Neural progenitor cell (in vitro differentiated cells): ENCODE results near the gene ABCE1. TPM values are rescaled to one million over a fixed set of nuclear protein-coding genes. Genes with fewer than 3 reads are reported as not detected.

Experiments
- DNase-seq: peaks from one replicate; pipeline ENCODE4 v3.0.0-alpha.2; 2016; ENCODE audit warnings: low spot score
- H2AFZ ChIP-seq: fragments of 200-600 bp; sonication (generic); replicated peaks from 2 replicates; pipeline ENCODE4 v1.6.1; 2016; ENCODE audit warnings: antibody characterized with exemption
- H3F3A ChIP-seq: fragments of 200-600 bp; sonication (generic); 2 replicates; pipeline ENCODE4 v1.6.1; 2016; ENCODE audit warnings: antibody characterized with exemption, low read depth
- H3K27ac ChIP-seq: fragments of 200-600 bp; sonication (generic); 2 replicates; pipeline ENCODE4 v1.5.1; 2016; ENCODE audit warnings: mild to moderate bottlenecking
- H3K27me3 ChIP-seq: fragments of 200-600 bp; sonication (generic); 2 replicates; pipeline ENCODE4 v1.6.1; 2016; ENCODE audit warnings: mild to moderate bottlenecking, moderate library complexity
- H3K36me3 ChIP-seq: fragments of 200-600 bp; sonication (generic); 2 replicates; pipeline ENCODE4 v1.5.1; 2016
- H3K4me1 ChIP-seq: fragments of 200-600 bp; sonication (generic); 2 replicates; pipeline ENCODE4 v1.6.1; 2016; ENCODE audit warnings: mixed run types
- H3K4me2 ChIP-seq: fragments of 200-600 bp; sonication (generic); 2 replicates; pipeline ENCODE4 v1.6.1; 2016
- H3K4me3 ChIP-seq: fragments of 200-600 bp; sonication (generic); 2 replicates; pipeline ENCODE4 v1.5.1; 2016
- H3K79me2 ChIP-seq: fragments of 200-600 bp; sonication (generic); 2 replicates; pipeline ENCODE4 v1.6.1; 2016; ENCODE audit warnings: low read depth
- H3K9ac ChIP-seq: fragments of 200-600 bp; sonication (generic); 2 replicates; pipeline ENCODE4 v1.6.1; 2016
- H3K9me3 ChIP-seq: fragments of 200-600 bp; sonication (generic); 2 replicates; pipeline ENCODE4 v1.5.1; 2016; ENCODE audit warnings: low read depth
- H4K20me1 ChIP-seq: fragments of 200-600 bp; sonication (generic); 2 replicates; pipeline ENCODE4 v1.6.1; 2016; ENCODE audit warnings: low read depth
- H3K27ac Mint-ChIP-seq: 3 replicates; pipeline ENCODE4 v1.8.0; 2021; ENCODE audit warnings: mixed read lengths
- H3K27me3 Mint-ChIP-seq: 2 replicates; pipeline ENCODE4 v1.8.0; 2022; ENCODE audit warnings: low read depth, mild to moderate bottlenecking, inconsistent platforms, moderate library complexity, mixed read lengths; ENCODE audit not compliant: insufficient read depth
- H3K36me3 Mint-ChIP-seq: 3 replicates; pipeline ENCODE4 v1.8.0; 2021; ENCODE audit warnings: mixed read lengths
- H3K4me1 Mint-ChIP-seq: 3 replicates; pipeline ENCODE4 v1.8.0; 2021; ENCODE audit warnings: mixed read lengths
- H3K4me3 Mint-ChIP-seq: 3 replicates; pipeline ENCODE4 v1.8.0; 2021; ENCODE audit warnings: mild to moderate bottlenecking, moderate library complexity, mixed read lengths
- H3K9me3 Mint-ChIP-seq: 3 replicates; pipeline ENCODE4 v1.8.0; 2020; ENCODE audit warnings: mixed read lengths
- EZH2 ChIP-seq: fragments of 200-600 bp; sonication (generic); IDR thresholded peaks from 2 replicates; pipeline ENCODE4 v1.6.1; 2017; ENCODE audit warnings: antibody characterized with exemption, mild to moderate bottlenecking, moderate library complexity
- EZH2phosphoT487 ChIP-seq: fragments of 200-600 bp; sonication (generic); IDR thresholded peaks from 2 replicates; pipeline ENCODE4 v1.6.1; 2017; ENCODE audit warnings: antibody characterized with exemption
- total RNA-seq: library from RNA; depleted of rRNA; stranded (reverse); fragments of >200 nt; gene quantifications from 2 replicates; pipeline ENCODE4 v1.2.3, GENCODE V29; 2015; ENCODE audit warnings: low replicate concordance
- TF ChIP-seq, protein P1 (sequence below): fragments of 200-600 bp; sonication (generic); IDR thresholded peaks from 2 replicates; pipeline ENCODE4 v1.5.1; 2017; ENCODE audit warnings: antibody characterized with exemption, mild to moderate bottlenecking

ABCE1 gene
- total RNA-seq, 1 donor from 2014 or later, result 148 TPM

DNA sequence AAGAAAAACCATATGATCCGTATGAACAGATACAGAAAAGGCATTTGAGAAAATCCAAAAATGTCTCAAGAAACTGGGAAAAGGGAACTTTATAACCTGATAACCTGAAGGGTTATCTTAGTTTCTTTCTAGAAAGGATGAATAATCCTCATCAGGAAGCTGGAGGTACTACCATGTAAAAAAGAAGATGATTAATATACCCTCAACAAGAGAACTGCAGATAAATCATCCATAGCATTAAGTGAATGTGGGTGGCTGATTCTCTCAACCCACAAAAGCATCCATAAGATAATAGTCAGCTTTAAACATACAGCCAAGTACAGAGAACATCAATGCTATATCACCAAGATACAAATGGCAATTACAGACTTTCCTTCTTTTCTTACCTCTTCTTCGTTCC lies 26.6 kb upstream of the ABCE1 start:
- Mint-ChIP-seq H3K9me3 (peaks cover 5% of the 10 kb centered on the region), H3K4me3 (no peak overlapping the region), H3K27me3 (peaks cover 4% of the 10 kb centered on the region), H3K36me3 (peaks cover 23% of the 10 kb centered on the region), H3K4me1 (peaks cover 10% of the 10 kb centered on the region), H3K27ac (no peak overlapping the region)
- DNase-seq, result no peak
- Histone ChIP-seq H3K4me2 (no peak overlapping the region), H4K20me1 (peaks cover 3% of the 10 kb centered on the region), H3K27ac (no peak overlapping the region), H3K79me2 (peaks cover 14% of the 10 kb centered on the region), H2AFZ (no peak overlapping the region), H3K4me1 (peaks cover 5% of the 10 kb centered on the region), H3K36me3 (no peaks in the 10 kb centered on the region), H3K9me3 (no peaks in the 10 kb centered on the region), H3K27me3 (no peaks in the 10 kb centered on the region), H3K4me3 (no peak overlapping the region), H3K9ac (no peak overlapping the region), H3F3A (peaks cover 4% of the 10 kb centered on the region)
- no peak for TF ChIP-seq EZH2phosphoT487
- TF ChIP-seq, protein P1, sequence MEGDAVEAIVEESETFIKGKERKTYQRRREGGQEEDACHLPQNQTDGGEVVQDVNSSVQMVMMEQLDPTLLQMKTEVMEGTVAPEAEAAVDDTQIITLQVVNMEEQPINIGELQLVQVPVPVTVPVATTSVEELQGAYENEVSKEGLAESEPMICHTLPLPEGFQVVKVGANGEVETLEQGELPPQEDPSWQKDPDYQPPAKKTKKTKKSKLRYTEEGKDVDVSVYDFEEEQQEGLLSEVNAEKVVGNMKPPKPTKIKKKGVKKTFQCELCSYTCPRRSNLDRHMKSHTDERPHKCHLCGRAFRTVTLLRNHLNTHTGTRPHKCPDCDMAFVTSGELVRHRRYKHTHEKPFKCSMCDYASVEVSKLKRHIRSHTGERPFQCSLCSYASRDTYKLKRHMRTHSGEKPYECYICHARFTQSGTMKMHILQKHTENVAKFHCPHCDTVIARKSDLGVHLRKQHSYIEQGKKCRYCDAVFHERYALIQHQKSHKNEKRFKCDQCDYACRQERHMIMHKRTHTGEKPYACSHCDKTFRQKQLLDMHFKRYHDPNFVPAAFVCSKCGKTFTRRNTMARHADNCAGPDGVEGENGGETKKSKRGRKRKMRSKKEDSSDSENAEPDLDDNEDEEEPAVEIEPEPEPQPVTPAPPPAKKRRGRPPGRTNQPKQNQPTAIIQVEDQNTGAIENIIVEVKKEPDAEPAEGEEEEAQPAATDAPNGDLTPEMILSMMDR, result no peak
- TF ChIP-seq EZH2, result no peak

DNA sequence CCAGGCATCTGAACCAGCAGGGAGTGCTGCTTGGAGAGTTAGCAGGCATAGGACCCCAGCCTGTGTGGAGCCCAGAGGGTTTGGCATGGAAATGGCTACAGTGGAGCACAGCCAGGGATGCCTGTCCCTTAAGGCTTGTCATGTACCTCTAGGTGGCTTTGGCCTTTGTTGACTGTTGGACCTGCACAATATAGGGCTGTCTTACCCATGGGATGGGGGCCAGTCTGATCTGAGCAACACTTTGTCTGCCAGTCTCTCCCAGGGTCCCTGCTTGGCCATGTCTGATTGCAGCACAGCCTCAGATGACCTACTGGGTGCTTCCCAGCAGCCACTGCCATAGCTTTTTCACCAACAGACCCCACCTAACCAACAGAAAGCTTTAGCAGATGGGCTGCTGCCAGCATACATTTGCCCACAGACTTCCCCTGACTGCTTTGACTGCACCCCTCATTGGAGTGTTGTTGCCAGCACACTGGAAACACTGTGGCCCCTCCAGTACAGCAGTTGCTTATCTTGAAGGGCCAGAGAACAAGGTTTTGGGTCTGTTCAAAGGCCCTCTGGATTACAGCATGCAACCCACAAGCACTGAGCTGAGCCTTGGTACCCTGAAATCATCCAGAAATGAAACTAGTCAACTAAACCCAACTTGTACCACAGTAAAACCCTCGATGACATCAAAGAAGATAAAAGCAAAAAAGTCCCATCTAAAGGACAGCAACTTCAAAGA lies 22.2 kb upstream of the ABCE1 start:
- H3K9me3 ChIP-seq, result no peaks in the 10 kb centered on the region
- H3K27ac ChIP-seq, result no peak overlapping the region
- H3K36me3 ChIP-seq, result no peaks in the 10 kb centered on the region
- H3K27me3 ChIP-seq, result no peaks in the 10 kb centered on the region
- H3F3A ChIP-seq, result no peaks in the 10 kb centered on the region
- no peak overlapping the region for H3K27ac Mint-ChIP-seq
- TF ChIP-seq EZH2 (no peak), EZH2phosphoT487 (no peak)
- TF ChIP-seq, protein P1, result no peak
- no peaks in the 10 kb centered on the region for H3K4me1 Mint-ChIP-seq
- H3K36me3 Mint-ChIP-seq, result peaks cover 47% of the 10 kb centered on the region
- no peak overlapping the region for H2AFZ ChIP-seq
- H3K27me3 Mint-ChIP-seq, result no peaks in the 10 kb centered on the region
- H3K4me1 ChIP-seq, result no peaks in the 10 kb centered on the region
- H3K4me3 Mint-ChIP-seq, result no peak overlapping the region
- DNase-seq, result no peak
- H3K79me2 ChIP-seq, result peaks cover 30% of the 10 kb centered on the region
- no peak overlapping the region for H3K4me3 ChIP-seq
- H3K4me2 ChIP-seq, result no peak overlapping the region
- H4K20me1 ChIP-seq, result no peaks in the 10 kb centered on the region
- no peak overlapping the region for H3K9ac ChIP-seq
- H3K9me3 Mint-ChIP-seq, result peaks cover 27% of the 10 kb centered on the region

DNA sequence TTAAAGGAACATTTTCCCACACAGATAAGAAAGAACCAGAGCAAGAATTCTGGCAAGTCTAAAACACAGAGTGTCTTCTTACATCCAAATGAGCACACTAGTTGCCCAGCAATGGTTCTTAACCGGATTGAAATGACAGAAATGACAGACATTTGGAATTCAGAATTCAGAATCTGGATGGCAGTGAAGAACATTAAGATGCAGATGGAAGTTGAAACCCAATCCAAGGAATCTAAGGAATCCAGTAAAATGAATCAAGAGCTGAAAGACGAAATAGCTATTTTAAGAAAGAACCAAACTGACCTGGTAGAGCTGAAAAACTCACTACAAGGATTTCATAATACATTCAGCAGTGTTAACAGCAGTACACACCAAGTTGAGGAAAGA lies 21.6 kb upstream of the ABCE1 start:
- H3K9ac ChIP-seq, result no peak overlapping the region
- Mint-ChIP-seq H3K9me3 (peaks cover 27% of the 10 kb centered on the region), H3K4me1 (no peaks in the 10 kb centered on the region), H3K36me3 (peaks cover 46% of the 10 kb centered on the region), H3K27ac (no peak overlapping the region), H3K27me3 (no peaks in the 10 kb centered on the region), H3K4me3 (no peak overlapping the region)
- no peak for TF ChIP-seq EZH2
- no peak for TF ChIP-seq EZH2phosphoT487
- TF ChIP-seq, protein P1, result no peak
- no peak overlapping the region for H3K27ac ChIP-seq
- no peak overlapping the region for H2AFZ ChIP-seq
- no peaks in the 10 kb centered on the region for H3K4me1 ChIP-seq
- no peaks in the 10 kb centered on the region for H3K9me3 ChIP-seq
- H3K4me3 ChIP-seq, result no peak overlapping the region
- H4K20me1 ChIP-seq, result no peaks in the 10 kb centered on the region
- H3K79me2 ChIP-seq, result peaks cover 30% of the 10 kb centered on the region
- H3K27me3 ChIP-seq, result no peaks in the 10 kb centered on the region
- H3F3A ChIP-seq, result no peaks in the 10 kb centered on the region
- no peak overlapping the region for H3K4me2 ChIP-seq
- H3K36me3 ChIP-seq, result no peaks in the 10 kb centered on the region
- no peak for DNase-seq
